PFSK-1 (cell line): Measurements from ENCODE around the gene C16orf78.

Experiments
- FOXP2 ChIP-seq: optimal IDR thresholded peaks from 2 replicates; pipeline ENCODE3; 2011; ENCODE audit warnings: borderline replicate concordance, control low read depth, inconsistent platforms; ENCODE audit not compliant: insufficient read depth; ENCODE audit errors: extremely low read length, extremely low read depth
- POLR2AphosphoS5 ChIP-seq: IDR thresholded peaks from 2 replicates; pipeline ENCODE4 v1.6.1; 2012; ENCODE audit warnings: low read depth, mild to moderate bottlenecking, control low read depth, low read length, moderate library complexity
- SIN3A ChIP-seq: IDR thresholded peaks from 2 replicates; pipeline ENCODE4 v1.6.1; 2012; ENCODE audit warnings: mild to moderate bottlenecking, low read length, moderate library complexity, borderline replicate concordance; ENCODE audit not compliant: insufficient read depth
- TAF1 ChIP-seq: IDR thresholded peaks from 2 replicates; pipeline ENCODE4 v1.6.1; 2012; ENCODE audit warnings: low read length, control low read depth, borderline replicate concordance; ENCODE audit not compliant: insufficient read depth
- TF ChIP-seq, protein P1 (sequence below), 2 experiments: IDR thresholded peaks; 2 replicates each; pipeline versions ENCODE4 v1.6.1 to v1.8.0; 2011 to 2012; ENCODE audit warnings: low read depth in 2 of 2, low read length in 2 of 2, control low read depth in 1 of 2, inconsistent platforms in 1 of 2, mild to moderate bottlenecking in 1 of 2, moderate library complexity in 1 of 2; ENCODE audit not compliant: insufficient read depth in 1 of 2

The C16orf78 gene

DNA sequence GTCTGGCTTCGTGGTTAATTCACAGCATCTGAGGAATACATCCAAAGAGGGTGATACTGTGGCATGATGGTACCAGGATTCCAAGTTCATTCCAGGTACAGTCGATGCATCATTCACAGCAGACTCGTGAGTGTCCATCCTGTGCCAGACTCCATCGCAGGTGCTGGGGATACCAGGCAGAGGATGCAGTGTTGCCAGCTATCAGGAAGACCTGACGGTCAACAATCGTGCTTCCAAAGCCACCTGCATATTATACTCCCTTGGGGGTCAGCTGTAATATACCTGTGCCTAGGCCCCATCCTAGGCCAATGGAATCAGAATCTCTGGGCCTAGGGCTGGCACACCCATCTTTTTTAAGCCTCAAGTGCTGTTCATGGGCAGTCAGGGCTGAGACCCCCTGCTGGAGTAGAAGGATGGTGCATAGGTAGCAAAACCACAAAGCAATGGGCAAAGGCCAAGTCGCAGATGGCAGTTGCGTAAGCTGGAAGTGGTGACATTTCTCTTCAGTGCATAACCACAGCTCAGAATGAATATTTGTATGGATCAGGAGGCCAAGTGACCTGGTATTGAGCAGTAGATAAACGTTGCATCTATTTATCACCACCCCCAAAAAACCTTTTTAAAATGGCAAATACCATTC lies 42.9 kb upstream of the C16orf78 start:
- TF ChIP-seq SIN3A (no peak), TAF1 (no peak), POLR2AphosphoS5 (no peak), FOXP2 (no peak)
- TF ChIP-seq, protein P1, sequence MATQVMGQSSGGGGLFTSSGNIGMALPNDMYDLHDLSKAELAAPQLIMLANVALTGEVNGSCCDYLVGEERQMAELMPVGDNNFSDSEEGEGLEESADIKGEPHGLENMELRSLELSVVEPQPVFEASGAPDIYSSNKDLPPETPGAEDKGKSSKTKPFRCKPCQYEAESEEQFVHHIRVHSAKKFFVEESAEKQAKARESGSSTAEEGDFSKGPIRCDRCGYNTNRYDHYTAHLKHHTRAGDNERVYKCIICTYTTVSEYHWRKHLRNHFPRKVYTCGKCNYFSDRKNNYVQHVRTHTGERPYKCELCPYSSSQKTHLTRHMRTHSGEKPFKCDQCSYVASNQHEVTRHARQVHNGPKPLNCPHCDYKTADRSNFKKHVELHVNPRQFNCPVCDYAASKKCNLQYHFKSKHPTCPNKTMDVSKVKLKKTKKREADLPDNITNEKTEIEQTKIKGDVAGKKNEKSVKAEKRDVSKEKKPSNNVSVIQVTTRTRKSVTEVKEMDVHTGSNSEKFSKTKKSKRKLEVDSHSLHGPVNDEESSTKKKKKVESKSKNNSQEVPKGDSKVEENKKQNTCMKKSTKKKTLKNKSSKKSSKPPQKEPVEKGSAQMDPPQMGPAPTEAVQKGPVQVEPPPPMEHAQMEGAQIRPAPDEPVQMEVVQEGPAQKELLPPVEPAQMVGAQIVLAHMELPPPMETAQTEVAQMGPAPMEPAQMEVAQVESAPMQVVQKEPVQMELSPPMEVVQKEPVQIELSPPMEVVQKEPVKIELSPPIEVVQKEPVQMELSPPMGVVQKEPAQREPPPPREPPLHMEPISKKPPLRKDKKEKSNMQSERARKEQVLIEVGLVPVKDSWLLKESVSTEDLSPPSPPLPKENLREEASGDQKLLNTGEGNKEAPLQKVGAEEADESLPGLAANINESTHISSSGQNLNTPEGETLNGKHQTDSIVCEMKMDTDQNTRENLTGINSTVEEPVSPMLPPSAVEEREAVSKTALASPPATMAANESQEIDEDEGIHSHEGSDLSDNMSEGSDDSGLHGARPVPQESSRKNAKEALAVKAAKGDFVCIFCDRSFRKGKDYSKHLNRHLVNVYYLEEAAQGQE (IDR thresholded peaks at IDR 0.05; ENCODE audit: insufficient read depth in 1 of 2, low read depth in 2 of 2, low read length in 2 of 2), result no peak

DNA sequence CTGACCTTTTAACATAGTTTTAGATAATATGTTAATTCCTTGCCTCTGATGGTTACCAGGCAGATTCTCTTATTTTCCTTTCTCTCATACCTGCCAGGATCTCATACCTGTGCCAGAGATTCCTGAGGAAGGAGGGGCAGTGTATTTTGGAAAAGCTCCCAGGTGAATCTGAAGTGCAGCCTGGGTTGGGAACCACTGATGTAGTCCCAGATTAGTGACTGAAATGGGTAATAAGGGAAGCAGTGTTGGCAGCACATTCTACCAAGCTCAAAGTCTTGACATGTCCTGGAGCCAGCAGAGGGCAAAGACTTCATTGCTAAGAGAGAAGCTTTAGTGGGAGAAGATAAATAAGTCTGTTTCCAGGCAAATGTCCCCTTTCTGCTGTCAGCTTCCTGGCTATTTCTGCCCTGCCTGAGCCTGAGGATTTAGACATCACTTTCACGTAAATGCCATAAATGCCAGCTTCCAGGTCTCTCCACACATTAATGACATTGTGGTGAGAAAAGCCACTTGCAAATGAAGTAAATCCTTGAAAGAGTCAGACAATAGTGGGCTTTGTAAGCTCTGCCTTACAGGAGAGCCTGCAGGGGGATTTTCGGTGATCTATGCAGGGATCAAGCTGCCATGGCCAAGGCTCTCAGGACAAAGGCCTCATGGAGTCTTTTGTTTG lies 40.9 kb upstream of the C16orf78 start:
- TF ChIP-seq SIN3A, result no peak
- TF ChIP-seq FOXP2, result no peak
- TF ChIP-seq TAF1, result no peak
- no peak for TF ChIP-seq POLR2AphosphoS5
- TF ChIP-seq, protein P1 (IDR thresholded peaks at IDR 0.05; ENCODE audit: insufficient read depth in 1 of 2, low read depth in 2 of 2, low read length in 2 of 2), result no peak

DNA sequence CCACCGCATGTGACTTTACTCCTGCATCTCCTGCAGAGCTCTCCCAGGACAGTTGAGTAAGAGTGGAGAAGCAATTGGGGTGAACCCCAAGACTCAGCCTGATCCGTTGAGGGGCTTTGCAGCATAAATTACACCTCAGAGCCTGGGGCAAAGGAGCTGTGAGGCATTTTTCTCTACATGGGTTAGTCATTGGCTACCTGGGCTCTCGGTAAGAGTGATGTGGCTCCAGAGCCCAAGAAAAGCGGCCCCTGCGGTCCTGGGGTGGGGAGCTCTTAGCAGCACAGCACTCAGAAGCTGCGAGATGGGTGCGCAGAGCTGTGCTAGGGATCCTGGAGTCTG lies 40.4 kb upstream of the C16orf78 start:
- TF ChIP-seq, protein P1 (IDR thresholded peaks at IDR 0.05; ENCODE audit: insufficient read depth in 1 of 2, low read depth in 2 of 2, low read length in 2 of 2), result no peak
- TF ChIP-seq SIN3A (no peak), TAF1 (no peak), FOXP2 (no peak)

DNA sequence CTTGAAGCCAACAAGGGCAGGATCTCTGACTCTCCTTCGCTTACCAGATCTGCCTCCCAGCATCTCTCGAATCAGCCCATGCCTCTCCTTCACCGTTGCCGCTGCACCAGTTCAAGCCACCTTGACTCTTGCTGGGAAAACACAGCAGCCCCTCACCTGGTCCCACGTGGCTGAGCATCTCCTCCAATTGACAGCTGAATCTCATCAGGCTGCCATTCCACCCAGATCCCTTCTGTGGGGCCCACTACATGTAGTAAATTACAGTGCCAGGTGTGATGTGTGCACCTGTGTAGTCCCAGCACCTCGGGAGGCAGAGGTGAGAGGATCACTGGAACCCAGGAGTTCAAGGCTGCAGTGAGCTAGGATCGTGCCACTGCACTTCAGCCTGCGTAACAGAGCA lies 37.8 kb upstream of the C16orf78 start:
- TF ChIP-seq, protein P1 (IDR thresholded peaks at IDR 0.05; ENCODE audit: insufficient read depth in 1 of 2, low read depth in 2 of 2, low read length in 2 of 2), result no peak
- TF ChIP-seq TAF1 (no peak), POLR2AphosphoS5 (no peak), FOXP2 (no peak), SIN3A (no peak)
